SH-SY5Y (cell line): ENCODE data around the gene HSD11B2.

Experiments used
- GATA2 ChIP-seq: IDR thresholded peaks from 2 replicates; pipeline ENCODE4 v1.6.1; 2011; ENCODE audit warnings: mild to moderate bottlenecking, low read depth, low read length
- GATA3 ChIP-seq: IDR thresholded peaks from 2 replicates; pipeline ENCODE4 v1.6.1; 2011; ENCODE audit warnings: low read depth, mild to moderate bottlenecking, low read length, moderate library complexity

HSD11B2 gene

DNA sequence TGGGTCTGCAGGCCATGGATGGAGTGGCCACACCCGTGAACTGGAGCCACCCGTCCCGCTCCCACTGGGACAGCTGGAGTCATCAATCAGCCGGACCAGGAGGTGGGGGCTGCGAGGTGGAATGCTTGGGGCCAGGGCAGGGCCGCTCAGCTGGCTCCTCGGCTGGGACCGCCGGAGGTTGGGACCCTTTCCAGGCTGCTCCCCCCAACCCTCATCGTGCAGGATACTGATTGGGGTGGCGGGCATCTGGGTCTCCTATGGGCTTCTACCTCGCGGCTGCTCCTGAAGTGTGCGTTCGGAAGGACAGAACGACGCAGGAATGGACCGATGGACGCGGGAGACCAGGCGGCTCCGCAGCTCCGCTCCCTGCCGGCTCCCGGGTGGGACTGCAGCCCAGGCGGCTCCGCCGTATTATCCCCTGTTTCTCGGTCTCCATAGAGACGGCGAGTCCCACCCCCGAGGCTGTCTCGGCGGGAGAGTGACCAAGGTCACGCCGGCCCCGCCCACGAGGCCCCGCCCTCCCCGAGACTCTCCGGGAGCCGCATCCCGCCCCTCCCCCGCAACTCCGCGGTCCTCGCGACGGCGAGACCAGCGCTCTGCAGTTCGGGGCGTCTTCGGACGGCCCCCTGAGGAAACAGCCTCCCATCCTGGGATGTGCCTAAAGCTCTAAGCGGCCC, 37.7 kb upstream of the HSD11B2 start, which contains the start of gene TPPP3:
TSS of gene TPPP3 (minus strand) at position 388 of the 677 bp plus-strand sequence. CDS start 2,387 bp downstream, outside the sequence.
- TF ChIP-seq GATA3 (no peak), GATA2 (no peak)

- no peak for TF ChIP-seq GATA2
- no peak for TF ChIP-seq GATA3
Measured at GRCh38 chr16:67393788-67394154, 37.1 kb upstream of the HSD11B2 start.

DNA sequence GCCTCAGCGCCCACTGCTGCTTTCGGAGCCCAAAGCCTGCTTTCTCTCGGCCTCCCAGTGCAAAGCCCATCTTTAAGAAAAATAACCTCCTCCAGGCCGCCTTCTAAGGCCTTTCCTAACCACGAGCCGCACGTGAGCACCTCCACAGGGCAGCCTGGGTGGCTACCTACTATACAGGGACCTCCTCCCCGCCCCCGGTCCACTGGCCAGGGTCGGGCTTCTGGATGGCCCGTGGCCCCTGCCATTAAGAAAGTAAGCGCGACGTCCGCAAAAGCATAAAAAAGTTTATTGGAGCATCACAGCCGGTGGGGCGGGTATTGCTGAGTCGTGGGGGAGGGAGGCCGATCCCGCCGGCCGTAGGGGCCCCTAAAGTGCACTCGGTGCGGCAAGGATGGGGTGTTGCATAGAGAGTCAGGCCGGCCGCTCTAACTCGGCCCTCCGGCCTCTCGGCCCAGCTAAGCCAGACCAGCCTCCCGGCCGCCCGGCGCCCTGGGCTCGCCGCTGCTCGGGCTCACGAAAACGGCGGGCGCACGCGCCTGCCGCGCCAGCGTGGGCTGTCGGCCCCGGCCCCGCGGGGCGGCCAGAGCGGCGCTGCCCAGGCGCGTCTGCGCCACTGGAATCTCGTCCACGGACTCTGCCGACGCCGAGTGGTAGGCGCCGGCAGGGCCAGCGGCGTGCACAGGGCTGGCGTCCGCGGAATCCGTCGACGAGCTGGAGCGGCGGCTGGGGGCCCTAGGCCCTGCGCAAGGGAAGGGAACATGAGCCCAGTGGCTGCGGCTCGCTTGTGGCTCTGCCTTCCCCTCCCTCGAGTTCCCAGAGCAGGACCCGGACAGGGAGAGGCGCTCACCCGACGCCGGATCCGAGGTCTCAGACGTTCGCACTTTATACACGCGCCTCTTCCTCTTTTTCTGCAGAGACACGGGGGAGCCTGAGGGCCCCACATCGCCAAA, 36.5 kb upstream of the HSD11B2 start:
- TF ChIP-seq GATA3 (no peak), GATA2 (no peak)

DNA sequence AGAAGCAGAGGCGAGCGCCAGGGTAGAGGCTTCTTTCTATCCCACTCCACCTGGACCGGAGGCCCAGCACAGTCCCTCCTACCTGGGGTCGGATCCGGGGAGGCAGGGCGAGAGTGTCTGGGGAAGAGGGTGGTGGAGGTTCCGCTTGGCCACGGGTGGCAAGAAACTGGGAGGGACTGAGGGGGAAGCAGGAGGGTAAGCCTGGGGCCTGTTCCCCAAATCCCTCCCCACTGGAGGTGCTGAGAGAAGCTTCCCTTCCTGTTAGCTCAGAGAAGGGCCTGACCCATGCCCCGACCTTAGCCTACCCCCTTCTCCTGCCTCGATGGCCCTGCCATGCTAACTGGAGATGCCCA, 35.8 kb upstream of the HSD11B2 start:
- TF ChIP-seq GATA2 (no peak), GATA3 (no peak)

DNA sequence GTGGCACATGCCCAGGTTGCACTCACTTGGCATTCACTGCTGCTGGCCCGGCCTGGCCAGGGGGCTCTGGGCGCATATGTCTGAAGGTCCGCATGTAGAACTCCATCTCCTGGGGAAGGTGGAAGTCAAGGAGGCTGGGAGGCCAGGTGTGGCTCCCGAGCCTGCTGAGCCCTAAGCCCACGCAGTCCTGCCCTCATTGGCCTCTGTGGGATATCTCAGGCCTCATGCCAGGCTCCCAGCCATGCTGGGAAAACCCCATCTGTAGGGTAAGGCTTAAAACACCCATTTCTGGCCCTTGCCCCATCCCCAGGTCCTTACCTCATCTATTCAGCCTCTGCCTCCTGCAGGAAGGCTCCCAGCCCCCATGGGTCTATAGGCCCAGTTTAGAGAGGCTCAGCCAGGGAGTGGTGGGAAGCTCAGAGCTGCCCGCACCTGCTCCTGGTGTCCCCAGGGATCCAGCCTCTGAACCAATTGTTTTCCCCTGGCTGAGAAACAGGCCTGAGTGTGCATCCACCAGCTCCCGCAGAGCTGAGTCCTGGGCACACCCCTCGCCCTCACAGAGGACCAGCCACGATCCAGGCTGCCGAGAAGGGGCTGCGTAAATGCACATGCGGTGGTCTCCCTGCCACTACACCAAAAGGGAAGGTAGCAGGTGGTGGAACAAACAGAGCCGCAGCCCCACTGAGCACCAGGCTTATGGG, 35.3 kb upstream of the HSD11B2 start:
- TF ChIP-seq GATA3 (no peak), GATA2 (no peak)

DNA sequence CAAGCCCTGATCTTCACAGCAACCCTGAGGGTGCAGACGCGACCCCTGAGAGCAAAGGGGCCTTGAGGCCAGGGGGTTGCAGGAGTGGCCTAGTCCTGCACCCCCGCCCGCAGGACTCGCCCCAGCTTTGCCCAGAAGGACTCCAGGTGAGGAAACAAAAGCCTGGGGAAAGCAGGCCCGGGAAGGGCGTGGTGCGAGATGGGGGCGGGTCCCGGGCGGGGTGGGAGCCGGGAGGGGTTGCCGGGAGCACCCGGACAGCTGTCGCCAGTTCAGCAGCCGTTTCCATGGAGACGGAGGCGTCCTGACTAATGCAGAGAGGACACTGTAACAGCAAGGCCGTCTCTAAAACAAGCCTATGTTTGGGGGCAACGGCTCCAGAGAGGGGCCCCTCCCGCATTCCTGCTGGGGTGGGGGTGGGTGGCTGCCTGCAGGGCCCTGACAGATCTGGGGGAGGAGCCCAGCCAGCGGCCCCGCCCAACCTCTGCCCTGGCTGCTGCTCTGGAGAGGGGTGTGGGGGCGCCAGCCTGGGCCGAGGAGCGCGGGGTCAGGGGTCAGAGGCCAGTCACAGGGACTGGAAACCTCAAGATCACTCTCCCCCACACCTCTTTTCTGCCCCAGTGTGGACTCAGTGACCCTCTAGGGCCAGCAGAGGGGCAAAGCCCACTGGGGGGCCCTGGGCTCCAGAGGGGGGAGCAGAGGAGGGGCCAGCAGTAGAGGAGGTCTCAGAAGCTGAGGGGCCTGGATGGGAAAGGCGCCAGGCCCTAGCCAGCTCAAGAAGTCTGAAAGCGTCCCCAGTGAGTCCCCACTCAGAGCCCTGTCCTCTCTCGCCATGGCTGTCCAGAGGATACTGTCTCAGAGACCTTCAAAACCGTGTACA, 34.5 kb upstream of the HSD11B2 start:
- no peak for TF ChIP-seq GATA3
- TF ChIP-seq GATA2: no peak

GRCh38 chr16:67397036-67397801, 33.7 kb upstream of the HSD11B2 start:
- no peak for TF ChIP-seq GATA2
- no peak for TF ChIP-seq GATA3

DNA sequence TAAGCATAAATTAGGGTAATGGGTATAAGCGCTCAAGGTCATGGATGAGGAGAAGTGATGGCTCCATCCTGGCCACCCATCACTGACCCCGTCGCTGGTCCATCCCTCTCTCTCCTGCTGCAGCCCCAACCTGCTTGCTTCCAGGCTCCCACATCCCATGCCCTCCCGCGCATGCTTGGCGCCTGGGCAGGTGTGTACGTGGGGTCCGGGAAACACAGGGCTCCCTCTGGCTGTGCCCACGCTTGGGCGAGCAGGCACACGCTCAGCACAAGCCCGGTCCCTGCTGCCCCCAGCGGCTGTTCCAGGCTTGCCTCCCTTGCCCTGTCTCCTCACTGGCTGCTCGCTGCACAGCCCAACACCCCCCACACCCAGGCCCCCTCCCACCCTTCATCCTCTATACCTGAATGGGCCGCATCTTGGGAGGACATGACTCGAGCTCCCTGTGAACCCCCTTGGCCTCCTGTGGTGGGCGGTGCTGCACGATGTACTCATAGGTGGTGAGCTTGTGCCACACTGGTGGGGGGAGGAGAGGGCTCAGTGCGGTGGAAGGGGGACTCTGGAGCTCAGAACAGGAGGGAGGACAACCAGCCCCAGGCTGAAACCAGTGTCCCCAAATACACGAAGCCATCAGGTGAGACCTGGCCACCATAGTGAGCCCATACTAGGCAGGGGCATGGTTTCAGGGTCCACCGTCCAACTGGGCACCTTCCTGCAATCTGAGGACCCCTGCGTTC, 32.9 kb upstream of the HSD11B2 start:
- TF ChIP-seq GATA3: no peak
- no peak for TF ChIP-seq GATA2

GRCh38 chr16:67398546-67399217, 32.2 kb upstream of the HSD11B2 start:
- TF ChIP-seq GATA2 (no peak), GATA3 (no peak)

DNA sequence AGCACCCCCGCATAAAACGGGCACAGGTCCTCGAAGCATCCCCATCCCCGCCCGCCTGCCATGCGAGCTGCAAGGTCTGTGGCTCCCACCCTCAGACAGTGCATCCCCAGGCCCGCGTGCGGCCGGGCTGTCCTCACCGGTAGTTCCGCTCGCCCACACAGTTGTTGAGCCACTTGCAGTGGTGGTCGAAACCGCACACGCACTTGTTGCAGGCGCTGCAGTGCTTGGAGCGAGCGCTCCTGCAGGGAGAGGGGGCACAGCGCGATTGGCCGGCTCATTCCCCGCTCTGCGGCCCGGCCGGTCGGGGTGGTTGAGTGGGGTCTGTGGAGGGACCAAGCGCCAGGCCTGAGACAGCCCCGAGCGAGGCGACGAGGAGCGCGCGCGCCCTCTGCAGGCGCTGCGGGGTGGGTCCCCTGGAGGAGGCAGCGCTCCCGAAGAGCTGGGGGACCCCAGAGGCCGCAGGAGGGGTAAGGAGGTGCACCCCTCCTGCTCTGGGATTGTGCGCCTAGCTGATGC, 31.6 kb upstream of the HSD11B2 start:
- no peak for TF ChIP-seq GATA2

DNA sequence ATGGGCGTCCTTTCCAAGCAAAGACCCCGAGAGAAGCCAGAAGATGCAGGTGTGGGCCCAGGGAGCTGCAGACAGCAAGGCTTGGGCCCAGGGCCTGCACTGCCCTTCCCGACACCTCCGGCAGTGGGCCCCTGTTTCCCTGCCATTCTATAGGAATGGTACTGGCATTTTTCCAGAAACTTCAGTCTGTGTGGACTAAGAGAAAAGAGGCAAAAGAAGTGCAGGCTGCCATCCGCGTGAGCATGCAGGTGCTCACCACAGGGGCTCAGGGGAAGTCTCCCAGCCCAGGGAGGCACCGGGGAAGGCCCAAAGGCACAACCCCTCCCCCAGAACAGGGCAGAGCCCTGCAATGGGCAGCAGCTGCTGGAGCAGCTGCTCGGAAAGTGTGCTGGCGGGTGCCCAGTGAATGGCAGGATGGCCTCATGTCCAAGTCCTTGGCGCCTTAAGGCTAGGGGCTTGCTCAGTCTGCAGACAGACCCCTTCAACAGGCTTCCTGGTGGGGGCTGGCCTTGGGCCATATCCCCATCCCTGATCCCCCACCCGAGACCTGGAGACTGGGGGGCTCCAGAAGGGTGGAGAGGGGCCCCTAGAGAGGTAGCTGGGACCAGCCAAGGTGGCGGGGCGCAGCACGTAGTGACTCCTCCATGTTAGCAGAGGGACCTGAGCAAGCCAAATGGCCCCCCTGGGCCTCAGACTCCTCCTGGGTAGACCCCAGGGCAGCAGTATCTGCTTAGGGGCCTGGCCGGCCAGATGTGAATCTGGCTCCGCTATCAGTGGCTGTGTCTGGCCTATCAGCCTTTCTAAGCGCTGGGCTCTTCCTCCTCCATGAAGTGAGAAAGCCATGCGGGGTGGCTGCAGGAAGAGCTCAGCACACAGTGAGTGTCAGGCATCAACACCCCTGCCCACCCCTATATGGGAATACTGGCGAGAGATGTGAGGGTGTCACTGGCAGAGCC, 30.9 kb upstream of the HSD11B2 start:
- TF ChIP-seq GATA3 (no peak), GATA2 (peak; percentile 52)
